ENCODE measurements around the gene CEBPZ.

- TF ChIP-seq CTCF (IDR thresholded peaks at IDR 0.05 in 2 of 3, conservative IDR thresholded peaks at IDR 0.05 in 1 of 3; ENCODE audit: borderline replicate concordance in 1 of 3, insufficient read depth in 1 of 3, low read depth in 2 of 3, low read length in 2 of 3) (no peak), YY1 (IDR thresholded peaks at IDR 0.05; ENCODE audit: extremely low read depth, insufficient replicate concordance, low read depth, low read length) (no peak), POLR2A (IDR thresholded peaks at IDR 0.05; ENCODE audit: borderline replicate concordance, extremely low read depth, insufficient read depth, insufficient read length) (no peak), ZFX (IDR thresholded peaks at IDR 0.05) (no peak), EZH2phosphoT487 (IDR thresholded peaks at IDR 0.05; ENCODE audit: borderline replicate concordance) (no peak)
These were observed 42.8 kb downstream of the CEBPZ start, which contains the start of gene SULT6B1 for GRCh38 chr2:37188570-37188969.
